GM23248 (cell line): ENCODE measurements around the gene PTH2. TPM values are rescaled to one million over a fixed set of nuclear protein-coding genes. Genes with fewer than 3 reads are reported as not detected.
"Not testable (repeated sequence)": the region's sequence is repeated elsewhere in the genome, so short reads cannot be mapped to it uniquely, and the experiment has no call there.

Experiments used
- DNase-seq: peaks from one replicate; pipeline ENCODE4 v3.0.0-alpha.2; 2015
- H2AFZ ChIP-seq: fragments of 200-600 bp; sonication (generic); 2 replicates; pipeline ENCODE4 v1.6.1; 2016; ENCODE audit warnings: antibody characterized with exemption
- H3F3A ChIP-seq: fragments of 200-600 bp; sonication (generic); 2 replicates; pipeline ENCODE4 v1.6.1; 2016; ENCODE audit warnings: mild to moderate bottlenecking, antibody characterized with exemption, mixed run types; ENCODE audit not compliant: insufficient read depth
- H3K27ac ChIP-seq: fragments of 200-600 bp; sonication (generic); 2 replicates; pipeline ENCODE4 v1.5.1; 2016; ENCODE audit warnings: mild to moderate bottlenecking
- H3K27me3 ChIP-seq: fragments of 200-600 bp; sonication (generic); replicated peaks from 2 replicates; pipeline ENCODE4 v1.6.1; 2016; ENCODE audit warnings: mild to moderate bottlenecking; ENCODE audit not compliant: insufficient read depth
- H3K36me3 ChIP-seq: fragments of 200-600 bp; sonication (generic); 2 replicates; pipeline ENCODE4 v1.6.1; 2016; ENCODE audit warnings: low read depth, mild to moderate bottlenecking
- H3K4me1 ChIP-seq: fragments of 200-600 bp; sonication (generic); 2 replicates; pipeline ENCODE4 v1.6.1; 2016; ENCODE audit warnings: mild to moderate bottlenecking; ENCODE audit not compliant: insufficient read depth
- H3K4me2 ChIP-seq: fragments of 200-600 bp; sonication (generic); one replicate; pipeline ENCODE4 v1.6.1; 2016; ENCODE audit warnings: mild to moderate bottlenecking; ENCODE audit not compliant: unreplicated experiment
- H3K4me3 ChIP-seq: fragments of 200-600 bp; sonication (generic); 2 replicates; pipeline ENCODE4 v1.5.1; 2016; ENCODE audit warnings: mild to moderate bottlenecking
- H3K79me2 ChIP-seq: fragments of 200-600 bp; sonication (generic); 2 replicates; pipeline ENCODE4 v1.6.1; 2016; ENCODE audit warnings: mild to moderate bottlenecking; ENCODE audit not compliant: insufficient read depth
- H3K9ac ChIP-seq: fragments of 200-600 bp; sonication (generic); 2 replicates; pipeline ENCODE4 v1.6.1; 2016; ENCODE audit warnings: mild to moderate bottlenecking
- H3K9me2 ChIP-seq: fragments of 200-600 bp; sonication (generic); 2 replicates; pipeline ENCODE4 v1.6.1; 2016; ENCODE audit warnings: mixed run types, mild to moderate bottlenecking, moderate library complexity; ENCODE audit not compliant: insufficient read depth
- H3K9me3 ChIP-seq: fragments of 200-600 bp; sonication (generic); one replicate; pipeline ENCODE4 v1.6.1; 2017; ENCODE audit warnings: low read depth
- H4K20me1 ChIP-seq: fragments of 200-600 bp; sonication (generic); 2 replicates; pipeline ENCODE4 v1.6.0; 2016; ENCODE audit not compliant: insufficient read depth
- EZH2 ChIP-seq: fragments of 200-600 bp; sonication (generic); IDR thresholded peaks from 2 replicates; pipeline ENCODE4 v1.6.1; 2018; ENCODE audit warnings: antibody characterized with exemption, mild to moderate bottlenecking; ENCODE audit not compliant: insufficient read depth, poor library complexity, severe bottlenecking
- EZH2phosphoT487 ChIP-seq: fragments of 200-600 bp; sonication (generic); IDR thresholded peaks from 2 replicates; pipeline ENCODE4 v1.6.1; 2018; ENCODE audit warnings: antibody characterized with exemption, moderate library complexity, mild to moderate bottlenecking, low read depth; ENCODE audit not compliant: insufficient read depth
- WGBS, 2 experiments: methylation state at CpG; one replicate each; pipeline ENCODE4 v1.1.6; 2015 to 2017; ENCODE audit warnings: low lambda C conversion rate in 2 of 2, low coverage in 1 of 2; ENCODE audit errors: missing lambda C conversion rate in 2 of 2; 5-methylcytosine and 5-hydroxymethylcytosine counted together
- in situ Hi-C: fragments of 300-500 bp; cut with MboI; formaldehyde crosslinking; loops from 2 replicates; pipeline ENCODE4 v1.15.0; 2020
- polyA plus RNA-seq: library from polyadenylated mRNA; unstranded; fragments of >200 nt; fragmentation: Nextera tagmentation; extraction: Ambion mirVana; gene quantifications from 2 replicates; pipeline ENCODE4 v1.2.1, GENCODE V29; 2016
- total RNA-seq: library from RNA; depleted of rRNA; stranded (reverse); fragments of >200 nt; shearing (Covaris generic); gene quantifications from 2 replicates; pipeline ENCODE4 v1.2.3, GENCODE V29; 2014

Gene PTH2
- total and polyA plus RNA-seq, 2 experiments from 2014 or later = not detected

DNA sequence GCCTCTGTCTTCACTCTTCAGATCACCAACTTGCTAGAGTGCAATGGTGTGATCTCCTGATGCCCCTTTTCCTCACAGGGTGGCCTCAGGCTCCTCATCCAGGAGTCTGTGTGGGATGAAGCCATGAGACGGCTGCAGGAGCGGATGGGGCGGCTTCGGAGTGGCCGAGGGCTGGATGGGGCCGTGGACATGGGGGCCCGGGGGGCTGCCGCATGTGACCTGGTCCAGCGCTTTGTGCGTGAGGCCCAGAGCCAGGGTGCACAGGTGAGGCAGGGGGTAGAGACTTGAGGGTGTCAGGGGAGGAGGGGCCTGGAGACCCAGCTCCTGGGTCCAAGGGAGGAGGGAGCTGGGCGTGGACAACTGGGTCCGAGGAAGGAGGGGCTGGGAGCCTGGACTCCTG, 39.3 kb upstream of the PTH2 start:
- Histone ChIP-seq H3K4me2 (no peak overlapping the region), H3F3A (0 out of 2 replicates have a peak, but pooled peaks cover 5% of the 10 kb centered on the region), H3K4me1 (peaks cover 6% of the 10 kb centered on the region; the same call in 1 of the 2 replicates), H3K9ac (no peak overlapping the region), H3K36me3 (no peaks in the 10 kb centered on the region), H3K4me3 (no peak overlapping the region), H3K9me2 (no peaks in the 10 kb centered on the region), H2AFZ (no peak overlapping the region), H3K27ac (no peak overlapping the region), H4K20me1 (no peaks in the 10 kb centered on the region), H3K9me3 (no peaks in the 10 kb centered on the region), H3K79me2 (peaks cover 3% of the 10 kb centered on the region; the same call in 1 of the 2 replicates), H3K27me3 (no peaks in the 10 kb centered on the region)
- in situ Hi-C loops = no loop called here
- TF ChIP-seq EZH2 = no peak
- no peak for TF ChIP-seq EZH2phosphoT487
- DNase-seq = no peak
- 88 to 92% methylated on average over 10 to 12 of the region's 12 CpGs for WGBS, 2 experiments

DNA sequence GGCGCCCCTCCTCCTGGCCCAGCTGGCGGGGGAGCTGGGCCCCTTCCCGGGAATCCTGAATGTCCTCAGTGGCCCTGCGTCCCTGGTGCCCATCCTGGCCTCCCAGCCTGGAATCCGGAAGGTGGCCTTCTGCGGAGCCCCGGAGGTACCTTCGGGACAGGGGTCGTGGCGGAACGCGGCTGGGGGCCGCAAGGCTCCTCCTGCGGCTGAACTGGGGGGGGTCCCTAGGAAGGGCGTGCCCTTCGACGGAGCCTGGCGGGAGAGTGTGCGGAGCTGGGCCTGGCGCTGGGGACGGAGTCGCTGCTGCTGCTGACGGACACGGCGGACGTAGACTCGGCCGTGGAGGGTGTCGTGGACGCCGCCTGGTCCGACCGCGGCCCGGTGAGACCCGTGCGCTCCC, 38.4 kb upstream of the PTH2 start:
- Histone ChIP-seq H3K27me3 (no peaks in the 10 kb centered on the region), H3K79me2 (peaks cover 3% of the 10 kb centered on the region; the same call in 1 of the 2 replicates), H3K9ac (no peak overlapping the region), H4K20me1 (no peaks in the 10 kb centered on the region), H3F3A (peaks cover 8% of the 10 kb centered on the region), H3K4me3 (no peak overlapping the region), H3K27ac (no peak overlapping the region), H2AFZ (no peak overlapping the region), H3K9me3 (no peaks in the 10 kb centered on the region), H3K36me3 (no peaks in the 10 kb centered on the region), H3K9me2 (no peaks in the 10 kb centered on the region), H3K4me2 (no peak overlapping the region), H3K4me1 (peaks cover 8% of the 10 kb centered on the region; the same call in 1 of the 2 replicates)
- TF ChIP-seq EZH2phosphoT487 = no peak
- in situ Hi-C loops = no loop called here
- DNase-seq = no peak
- WGBS, 2 experiments = 96 to 98% methylated on average over 17 to 37 of the region's 37 CpGs

DNA sequence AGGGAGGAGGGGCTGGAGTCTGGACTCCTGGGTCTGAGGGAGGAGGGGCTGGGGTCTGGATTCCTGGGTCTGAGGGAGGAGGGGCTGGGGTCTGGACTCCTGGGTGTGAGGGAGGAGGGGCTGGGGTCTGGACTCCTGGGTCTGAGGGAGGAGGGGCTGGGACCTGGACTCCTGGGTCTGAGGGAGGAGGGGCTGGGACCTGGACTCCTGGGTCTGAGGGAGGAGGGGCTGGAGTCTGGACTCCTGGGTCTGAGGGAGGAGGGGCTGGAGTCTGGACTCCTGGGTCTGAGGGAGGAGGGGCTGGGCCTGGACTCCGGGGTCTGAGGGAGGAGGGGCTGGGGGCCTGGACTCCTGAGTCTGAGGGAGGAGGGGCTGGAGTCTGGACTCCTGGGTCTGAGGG, 37.9 kb upstream of the PTH2 start:
- H3K4me1 ChIP-seq = peaks cover 14% of the 10 kb centered on the region; the same call in 1 of the 2 replicates
- H4K20me1 ChIP-seq, in situ Hi-C loops, H3K9me2 ChIP-seq, H2AFZ ChIP-seq, H3K9me3 ChIP-seq, H3K79me2 ChIP-seq, H3K36me3 ChIP-seq, H3K4me2 ChIP-seq, H3K4me3 ChIP-seq, DNase-seq, H3K27me3 ChIP-seq, H3K27ac ChIP-seq, H3K9ac ChIP-seq: not testable (repeated sequence)
- WGBS, 2 experiments = 0% methylated on average over 1 of the region's 1 CpG; no CpG with 5 or more reads in 1 of the 2 experiments
- peaks cover 13% of the 10 kb centered on the region for H3F3A ChIP-seq

DNA sequence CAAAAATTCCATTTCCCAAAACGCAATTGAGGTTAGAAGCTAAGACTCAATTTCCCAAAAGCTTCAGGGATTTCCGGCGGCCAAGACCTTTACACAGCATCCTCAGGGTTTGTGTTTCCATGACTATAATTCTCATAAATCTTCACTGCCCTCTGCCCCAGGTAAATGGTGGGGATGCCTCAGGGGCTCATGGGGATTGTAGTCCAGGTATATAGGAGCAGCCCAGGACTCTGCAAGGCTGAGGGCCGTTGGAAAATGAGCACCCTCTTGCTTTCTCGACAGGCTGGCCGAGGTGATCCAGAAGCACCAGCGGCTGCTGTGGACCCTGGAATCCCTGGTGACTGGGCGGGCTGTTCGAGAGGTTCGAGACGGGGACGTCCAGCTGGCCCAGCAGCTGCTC, 36.1 kb upstream of the PTH2 start:
- Histone ChIP-seq H3K79me2 (peaks cover 9% of the 10 kb centered on the region), H3K36me3 (no peaks in the 10 kb centered on the region), H3K4me3 (no peak overlapping the region), H3K27me3 (no peaks in the 10 kb centered on the region), H3K27ac (no peak overlapping the region), H3K4me1 (peaks cover 23% of the 10 kb centered on the region), H4K20me1 (no peaks in the 10 kb centered on the region), H3K9me3 (no peaks in the 10 kb centered on the region), H2AFZ (no peak overlapping the region), H3K9me2 (no peaks in the 10 kb centered on the region), H3K4me2 (no peak overlapping the region), H3K9ac (no peak overlapping the region), H3F3A (peaks cover 21% of the 10 kb centered on the region)
- 88 to 93% methylated on average over 12 of the region's 12 CpGs for WGBS, 2 experiments
- TF ChIP-seq EZH2phosphoT487 (no peak), EZH2 (no peak)
- in situ Hi-C loops = no loop called here
- DNase-seq = no peak

DNA sequence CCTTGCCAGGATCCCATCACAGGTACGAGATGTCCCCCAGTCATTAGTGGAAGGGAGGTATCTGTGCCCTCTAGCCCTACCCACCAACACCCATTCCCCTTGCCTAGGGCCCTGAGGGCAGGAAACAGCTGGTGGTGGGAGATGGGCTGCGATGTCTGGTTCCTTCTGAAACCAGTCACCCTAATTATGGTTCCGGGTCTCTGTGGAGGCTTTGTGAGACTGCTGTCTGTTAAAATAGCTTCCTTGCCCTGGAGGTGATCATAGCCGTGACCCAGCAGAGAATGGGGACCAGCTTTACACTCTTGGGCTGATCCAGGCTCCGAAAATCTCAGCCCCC, 35.3 kb upstream of the PTH2 start:
- Histone ChIP-seq H3K9me3 (no peaks in the 10 kb centered on the region), H3K79me2 (peaks cover 17% of the 10 kb centered on the region), H3K36me3 (no peaks in the 10 kb centered on the region), H3K4me3 (no peak overlapping the region), H2AFZ (peak overlapping the region; percentile 25), H3K4me1 (peaks cover 28% of the 10 kb centered on the region), H4K20me1 (no peaks in the 10 kb centered on the region), H3K27me3 (no peaks in the 10 kb centered on the region), H3K9me2 (no peaks in the 10 kb centered on the region), H3F3A (peaks cover 24% of the 10 kb centered on the region), H3K4me2 (no peak overlapping the region), H3K9ac (peak overlapping the region; percentile 64), H3K27ac (peak overlapping the region; percentile 77)
- TF ChIP-seq EZH2 (no peak), EZH2phosphoT487 (no peak)
- 83 to 88% methylated on average over 5 of the region's 5 CpGs for WGBS, 2 experiments
- in situ Hi-C loops = no loop called here
- DNase-seq = no peak
